Gastroesophageal sphincter (tissue), 4 donors: ENCODE data around the gene ZNF613. TPM values are rescaled to one million over a fixed set of nuclear protein-coding genes. Genes with fewer than 3 reads are reported as not detected.
"Not testable (repeated sequence)": the region's sequence is repeated elsewhere in the genome, so short reads cannot be mapped to it uniquely, and the experiment has no call there.

Source experiments
- ATAC-seq: fragments of 150-250 bp; one replicate; pipeline ENCODE4 v1.9.1; 2016; ENCODE audit warnings: mild to moderate bottlenecking, moderate library complexity
- H3K27ac ChIP-seq, 4 donors: fragments of 200-600 bp; sonication (generic) in 3 of 4; 1 replicate in 3 of 4; 2 replicates in 1 of 4; pipeline ENCODE4 v1.5.1; 2016 to 2019
- H3K27me3 ChIP-seq: fragments of 200-600 bp; sonication (generic); one replicate; pipeline ENCODE4 v1.5.1; 2019
- H3K36me3 ChIP-seq, 2 donors: fragments of 200-600 bp; sonication (generic); one replicate each; pipeline ENCODE4 v1.5.1; 2019; ENCODE audit warnings: control low read depth in 1 of 2
- H3K4me1 ChIP-seq, 3 donors: fragments of 200-600 bp; sonication (generic); 1 replicate in 2 of 3; 2 replicates in 1 of 3; pipeline ENCODE4 v1.5.1; 2016 to 2019; ENCODE audit warnings: control low read depth in 2 of 3
- H3K4me3 ChIP-seq, 2 donors: fragments of 200-600 bp; sonication (generic); one replicate each; pipeline ENCODE4 v1.5.1; 2019; ENCODE audit warnings: mild to moderate bottlenecking in 1 of 2, moderate library complexity in 1 of 2
- H3K9me3 ChIP-seq, 3 donors: fragments of 200-600 bp; sonication (generic); one replicate each; pipeline ENCODE4 v1.5.1; 2017 to 2019; ENCODE audit warnings: control low read depth in 2 of 3
- EP300 ChIP-seq: sonication (generic); formaldehyde crosslinking; IDR thresholded peaks from one replicate; pipeline ENCODE4 v1.6.1; 2017; ENCODE audit warnings: antibody characterized with exemption, mild to moderate bottlenecking
- POLR2A ChIP-seq, 2 donors: fragments of 450-650 bp; IDR thresholded peaks; one replicate each; pipeline ENCODE4 v1.6.1; 2017; ENCODE audit warnings: antibody characterized with exemption in 2 of 2, mild to moderate bottlenecking in 2 of 2, moderate library complexity in 1 of 2
- POLR2AphosphoS5 ChIP-seq: sonication (generic); formaldehyde crosslinking; IDR thresholded peaks from one replicate; pipeline ENCODE4 v1.6.1; 2017; ENCODE audit warnings: antibody characterized with exemption
- WGBS, 2 donors: methylation state at CpG; one replicate each; pipeline ENCODE4 v1.1.5; 2018; ENCODE audit warnings: low coverage in 1 of 2; 5-methylcytosine and 5-hydroxymethylcytosine counted together
- total RNA-seq, 4 donors: library from RNA; depleted of rRNA; stranded (reverse); fragments of >200 nt; gene quantifications; one replicate each; pipeline ENCODE4 v1.1.0, GENCODE V29; 2016
- TF ChIP-seq, protein P1 (sequence below), 4 experiments: fragments of 200-600 bp in 2 of 4; fragments of 450-650 bp in 2 of 4; sonication (generic) in 1 of 4; IDR thresholded peaks; one replicate each; pipeline ENCODE4 v1.5.1; 2017 to 2019; ENCODE audit warnings: antibody characterized with exemption in 4 of 4, mild to moderate bottlenecking in 2 of 4, moderate library complexity in 2 of 4

The ZNF613 gene
- total RNA-seq, 4 donors from 2014 or later: 4.6 to 7.7 (median 5.7) TPM

- Histone ChIP-seq H3K4me1 (peaks cover 0 to 16% (median 0%) of the 10 kb centered on the region in 3 donors), H3K27ac (peak within 1 kb of the TSS; percentile 34 to 87 (median 84)), H3K4me3 (peak within 1 kb of the TSS; percentile 61 to 67), H3K27me3 (peaks cover 35% of the 10 kb centered on the region), H3K9me3 (peaks cover 0 to 29% (median 0%) of the 10 kb centered on the region in 3 donors), H3K36me3 (peaks cover 0 to 28% of the 10 kb centered on the region in 2 donors)
- peak; percentile 93 for ATAC-seq
- TF ChIP-seq POLR2A (IDR thresholded peaks at IDR 0.05) (no peak), EP300 (no peak), POLR2AphosphoS5 (no peak)
- TF ChIP-seq, protein P1, sequence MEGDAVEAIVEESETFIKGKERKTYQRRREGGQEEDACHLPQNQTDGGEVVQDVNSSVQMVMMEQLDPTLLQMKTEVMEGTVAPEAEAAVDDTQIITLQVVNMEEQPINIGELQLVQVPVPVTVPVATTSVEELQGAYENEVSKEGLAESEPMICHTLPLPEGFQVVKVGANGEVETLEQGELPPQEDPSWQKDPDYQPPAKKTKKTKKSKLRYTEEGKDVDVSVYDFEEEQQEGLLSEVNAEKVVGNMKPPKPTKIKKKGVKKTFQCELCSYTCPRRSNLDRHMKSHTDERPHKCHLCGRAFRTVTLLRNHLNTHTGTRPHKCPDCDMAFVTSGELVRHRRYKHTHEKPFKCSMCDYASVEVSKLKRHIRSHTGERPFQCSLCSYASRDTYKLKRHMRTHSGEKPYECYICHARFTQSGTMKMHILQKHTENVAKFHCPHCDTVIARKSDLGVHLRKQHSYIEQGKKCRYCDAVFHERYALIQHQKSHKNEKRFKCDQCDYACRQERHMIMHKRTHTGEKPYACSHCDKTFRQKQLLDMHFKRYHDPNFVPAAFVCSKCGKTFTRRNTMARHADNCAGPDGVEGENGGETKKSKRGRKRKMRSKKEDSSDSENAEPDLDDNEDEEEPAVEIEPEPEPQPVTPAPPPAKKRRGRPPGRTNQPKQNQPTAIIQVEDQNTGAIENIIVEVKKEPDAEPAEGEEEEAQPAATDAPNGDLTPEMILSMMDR (IDR thresholded peaks at IDR 0.05): peak in 2 of 4 experiments; percentile 6 to 14
- 0 to 2% methylated on average over 4 to 22 of the region's 43 CpGs for WGBS, 2 donors
Observed at GRCh38 chr19:51904331-51905165, 22.7 kb upstream of the ZNF613 start, which contains the start of gene ZNF649. Gene ZNF649, minus strand, starts transcription at chr19:51905017. Its CDS starts 4,910 bp downstream, at chr19:51900107.

- peak overlapping the region in 1 of 4 donors; percentile 87 for H3K27ac ChIP-seq
- H3K9me3 ChIP-seq: peaks cover 0 to 26% (median 0%) of the 10 kb centered on the region in 3 donors
- ATAC-seq: no peak
- H3K4me3 ChIP-seq: peak overlapping the region in 1 of 2 donors; percentile 67
- H3K27me3 ChIP-seq: peaks cover 41% of the 10 kb centered on the region
- WGBS, 2 donors: 31 to 32% methylated on average over 3 of the region's 3 CpGs
- H3K36me3 ChIP-seq: peaks cover 0 to 21% of the 10 kb centered on the region in 2 donors
- TF ChIP-seq EP300 (no peak), POLR2A (IDR thresholded peaks at IDR 0.05) (no peak)
- TF ChIP-seq, protein P1 (IDR thresholded peaks at IDR 0.05): no peak
- peaks cover 0 to 16% (median 0%) of the 10 kb centered on the region in 3 donors for H3K4me1 ChIP-seq
Observed at GRCh38 chr19:51905206-51905605, 22.1 kb upstream of the ZNF613 start.

DNA sequence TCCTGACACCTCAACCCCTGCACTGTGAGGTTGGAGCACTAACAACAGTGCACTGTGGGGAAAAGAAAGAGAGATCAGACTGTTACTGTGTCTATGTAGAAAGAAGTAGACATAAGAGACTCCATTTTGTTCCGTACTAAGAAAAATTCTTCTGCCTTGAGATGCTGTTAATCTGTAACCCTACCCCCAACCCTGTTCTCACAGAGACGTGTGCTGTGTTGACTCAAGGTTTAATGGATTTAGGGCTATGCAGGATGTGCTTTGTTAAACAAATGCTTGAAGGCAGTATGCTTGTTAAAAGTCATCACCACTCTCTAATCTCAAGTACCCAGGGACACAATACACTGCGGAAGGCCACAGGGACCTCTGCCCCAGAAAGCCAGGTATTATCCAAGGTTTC lies 21.6 kb upstream of the ZNF613 start:
- not testable (repeated sequence) for H3K27ac ChIP-seq, ATAC-seq, H3K4me3 ChIP-seq
- Histone ChIP-seq H3K9me3 (peaks cover 0 to 22% (median 0%) of the 10 kb centered on the region in 3 donors), H3K36me3 (peaks cover 0 to 17% of the 10 kb centered on the region in 2 donors), H3K4me1 (peaks cover 0 to 16% (median 0%) of the 10 kb centered on the region in 3 donors), H3K27me3 (peaks cover 46% of the 10 kb centered on the region)
- 83% methylated on average over 2 of the region's 3 CpGs; no CpG with 5 or more reads in 1 of the 2 donors for WGBS, 2 donors

GRCh38 chr19:51906108-51906507 lies 21.2 kb upstream of the ZNF613 start:
- not testable (repeated sequence) for ATAC-seq, H3K27ac ChIP-seq, H3K4me3 ChIP-seq
- H3K36me3 ChIP-seq: peaks cover 0 to 12% of the 10 kb centered on the region in 2 donors
- H3K9me3 ChIP-seq: peaks cover 0 to 17% (median 0%) of the 10 kb centered on the region in 3 donors
- WGBS, 2 donors: 33 to 50% methylated on average over 4 to 8 of the region's 9 CpGs
- H3K27me3 ChIP-seq: peaks cover 46% of the 10 kb centered on the region
- peaks cover 0 to 16% (median 0%) of the 10 kb centered on the region in 3 donors for H3K4me1 ChIP-seq

GRCh38 chr19:51907981-51908380 lies 19.3 kb upstream of the ZNF613 start:
- H3K27ac ChIP-seq, H3K4me3 ChIP-seq, H3K36me3 ChIP-seq, ATAC-seq: not testable (repeated sequence)
- H3K27me3 ChIP-seq: peaks cover 46% of the 10 kb centered on the region
- H3K9me3 ChIP-seq: peaks cover 0 to 10% (median 0%) of the 10 kb centered on the region in 3 donors
- peaks cover 0 to 12% (median 0%) of the 10 kb centered on the region in 3 donors for H3K4me1 ChIP-seq
- 15 to 32% methylated on average over 5 of the region's 5 CpGs for WGBS, 2 donors

- no peak overlapping the region for H3K27ac ChIP-seq
- H3K36me3 ChIP-seq: no peaks in the 10 kb centered on the region
- TF ChIP-seq POLR2AphosphoS5: no peak
- H3K27me3 ChIP-seq: peaks cover 2% of the 10 kb centered on the region
- no peaks in the 10 kb centered on the region for H3K4me1 ChIP-seq
- H3K4me3 ChIP-seq: no peak overlapping the region
- peaks cover 0 to 77% (median 4%) of the 10 kb centered on the region in 3 donors for H3K9me3 ChIP-seq
- ATAC-seq: no peak
- 81 to 84% methylated on average over 5 of the region's 5 CpGs for WGBS, 2 donors
Observed at GRCh38 chr19:51915324-51915867, 11.9 kb upstream of the ZNF613 start.
